ENCODE data around the gene HKDC1.

The HKDC1 gene

GRCh38 chr10:69232736-69233480, 12.8 kb downstream of the HKDC1 start:
- TF ChIP-seq CTCF (IDR thresholded peaks at IDR 0.05; ENCODE audit: insufficient read depth, low read length, poor library complexity, severe bottlenecking): no peak
- Histone ChIP-seq H3K27me3 (replicated peaks; ENCODE audit: control insufficient read depth, insufficient read depth, low read length) (no peaks in the 10 kb centered on the region), H3K36me3 (ENCODE audit: control insufficient read depth, insufficient read depth, low read length) (no peaks in the 10 kb centered on the region), H3K4me3 (replicated peaks; ENCODE audit: low read depth, low read length) (no peak overlapping the region)
- no peak for DNase-seq (ENCODE audit: extremely low read depth, insufficient read length)

GRCh38 chr10:69234447-69234846, 14.3 kb downstream of the HKDC1 start:
- TF ChIP-seq CTCF (IDR thresholded peaks at IDR 0.05; ENCODE audit: insufficient read depth, low read length, poor library complexity, severe bottlenecking): no peak
- Histone ChIP-seq H3K4me3 (replicated peaks; ENCODE audit: low read depth, low read length) (no peak overlapping the region), H3K36me3 (ENCODE audit: control insufficient read depth, insufficient read depth, low read length) (no peaks in the 10 kb centered on the region), H3K27me3 (replicated peaks; ENCODE audit: control insufficient read depth, insufficient read depth, low read length) (no peaks in the 10 kb centered on the region)
- no peak for DNase-seq (ENCODE audit: extremely low read depth, insufficient read length)

DNA sequence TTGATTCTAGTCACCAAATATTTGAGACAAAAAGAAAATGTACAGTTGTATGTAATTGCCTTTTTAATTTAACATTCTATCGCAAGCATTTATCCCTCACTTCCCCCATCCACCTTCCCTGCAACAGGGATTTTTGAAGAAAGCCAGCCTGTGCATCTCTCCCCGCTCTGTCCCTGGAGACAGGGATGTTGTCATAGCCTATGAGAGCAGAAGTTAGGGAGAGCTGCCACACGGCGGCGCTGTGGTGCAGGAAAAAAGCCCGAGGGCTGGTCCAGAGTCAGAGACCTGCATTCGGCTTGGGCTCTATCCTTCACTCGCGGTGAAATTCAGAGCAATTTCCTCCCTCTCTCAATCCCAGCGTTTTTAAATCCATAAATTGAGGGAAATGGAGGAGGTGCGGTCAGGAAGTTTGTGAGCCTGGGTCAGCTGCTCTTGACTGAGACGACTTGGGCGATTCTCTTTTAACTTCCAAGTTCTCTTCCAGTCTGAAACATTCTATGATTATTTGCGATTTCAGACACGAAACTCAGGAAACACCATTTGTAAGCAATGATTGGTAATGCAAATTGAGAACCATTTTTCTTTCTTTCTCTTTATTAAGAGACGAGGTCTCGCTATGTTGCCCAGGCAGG, 17.5 kb downstream of the HKDC1 start:
- peak; percentile 50 for DNase-seq (ENCODE audit: extremely low read depth, insufficient read length)
- peak; percentile 96 for TF ChIP-seq CTCF (IDR thresholded peaks at IDR 0.05; ENCODE audit: insufficient read depth, low read length, poor library complexity, severe bottlenecking)
- H3K4me3 ChIP-seq (replicated peaks; ENCODE audit: low read depth, low read length): no peak overlapping the region
- H3K27me3 ChIP-seq (replicated peaks; ENCODE audit: control insufficient read depth, insufficient read depth, low read length): no peaks in the 10 kb centered on the region
- H3K36me3 ChIP-seq (ENCODE audit: control insufficient read depth, insufficient read depth, low read length): no peaks in the 10 kb centered on the region

GRCh38 chr10:69239136-69239535, 19.0 kb downstream of the HKDC1 start:
- Histone ChIP-seq H3K4me3 (replicated peaks; ENCODE audit: low read depth, low read length) (no peak overlapping the region), H3K36me3 (ENCODE audit: control insufficient read depth, insufficient read depth, low read length) (no peaks in the 10 kb centered on the region), H3K27me3 (replicated peaks; ENCODE audit: control insufficient read depth, insufficient read depth, low read length) (no peaks in the 10 kb centered on the region)
- DNase-seq (ENCODE audit: extremely low read depth, insufficient read length): no peak
- no peak for TF ChIP-seq CTCF (IDR thresholded peaks at IDR 0.05; ENCODE audit: insufficient read depth, low read length, poor library complexity, severe bottlenecking)

- Histone ChIP-seq H3K36me3 (ENCODE audit: control insufficient read depth, insufficient read depth, low read length) (no peaks in the 10 kb centered on the region), H3K27me3 (replicated peaks; ENCODE audit: control insufficient read depth, insufficient read depth, low read length) (no peaks in the 10 kb centered on the region), H3K4me3 (replicated peaks; ENCODE audit: low read depth, low read length) (no peak overlapping the region)
- DNase-seq (ENCODE audit: extremely low read depth, insufficient read length): no peak
- no peak for TF ChIP-seq CTCF (IDR thresholded peaks at IDR 0.05; ENCODE audit: insufficient read depth, low read length, poor library complexity, severe bottlenecking)
Measured at GRCh38 chr10:69239816-69240434, 19.8 kb downstream of the HKDC1 start.

Data from GM06990 (cell line).